T-cell (primary cell): ENCODE measurements around the gene KSR1. TPM values are rescaled to one million over a fixed set of nuclear protein-coding genes. Genes with fewer than 3 reads are reported as not detected.
A peak's percentile ranks its signal among the peaks of the same experiment; 100 is the strongest.

Experiments used
- ATAC-seq, 4 experiments: fragments of 200-7000 bp in 3 of 4; fragments of 150-1000 bp in 1 of 4; cut with Tn5 transposase; replicated peaks in 1 of 4; 1 replicate in 3 of 4; 2 replicates in 1 of 4; pipeline ENCODE4 v1.10.0; 2021; ENCODE audit warnings: moderate library complexity in 3 of 4, mild to moderate bottlenecking in 2 of 4, moderate number of reproducible peaks in 1 of 4
- CTCF ChIA-PET, 2 donors: fragments of 300-600 bp; sonication (Branson Sonifier 250); formaldehyde crosslinking; loops; one replicate each; lab custom pipeline; 2022; ENCODE audit warnings: antibody characterized with exemption in 2 of 2; lab: Charles Lee
- POLR2A ChIA-PET, 2 donors: fragments of 300-600 bp; sonication (Branson Sonifier 250); formaldehyde crosslinking; loops; one replicate each; lab custom pipeline; 2022; ENCODE audit warnings: antibody characterized with exemption in 2 of 2; lab: Charles Lee
- DNase-seq, 35 experiments: peaks; one replicate each; pipeline versions ENCODE4 v3.0.0 to v3.0.0-alpha.2; 2013 to 2023
- H3K27ac ChIP-seq: one replicate; pipeline ENCODE4 v1.5.1; 2013; ENCODE audit warnings: low read length
- H3K27me3 ChIP-seq, 2 experiments: replicated peaks in 1 of 2; 1 replicate in 1 of 2; 2 replicates in 1 of 2; pipeline versions ENCODE4 v1.6.1 to v1.7.0; 2013; ENCODE audit warnings: low read length in 1 of 2, mixed read lengths in 1 of 2; ENCODE audit not compliant: control insufficient read depth in 2 of 2, insufficient read depth in 2 of 2; ENCODE audit errors: extremely low read depth in 1 of 2
- H3K36me3 ChIP-seq, 2 donors: 1 replicate in 1 of 2; 2 replicates in 1 of 2; pipeline versions ENCODE4 v1.6.1 to v1.7.0; 2013; ENCODE audit warnings: low read length in 1 of 2; ENCODE audit not compliant: control insufficient read depth in 2 of 2, insufficient read depth in 1 of 2; ENCODE audit errors: extremely low read depth in 1 of 2
- H3K4me1 ChIP-seq, 2 experiments: 1 replicate in 1 of 2; 2 replicates in 1 of 2; pipeline versions ENCODE4 v1.6.1 to v1.7.0; 2013; ENCODE audit warnings: low read length in 2 of 2, mixed read lengths in 1 of 2; ENCODE audit not compliant: insufficient read depth in 2 of 2, control insufficient read depth in 1 of 2; ENCODE audit errors: extremely low read depth in 1 of 2
- H3K4me3 ChIP-seq, 2 donors: 1 replicate in 1 of 2; 2 replicates in 1 of 2; pipeline versions ENCODE4 v1.5.1 to v1.7.0; 2013; ENCODE audit warnings: mild to moderate bottlenecking in 2 of 2, low read length in 1 of 2, moderate library complexity in 1 of 2; ENCODE audit not compliant: control insufficient read depth in 1 of 2; ENCODE audit errors: extremely low read depth in 1 of 2
- H3K9me3 ChIP-seq: 2 replicates; pipeline ENCODE4 v1.7.0; 2013
- H3K27ac Mint-ChIP-seq, 2 donors: one replicate each; pipeline ENCODE4 v1.8.0; 2020 to 2021; ENCODE audit warnings: mild to moderate bottlenecking in 2 of 2, mixed read lengths in 2 of 2
- H3K27me3 Mint-ChIP-seq, 2 donors: one replicate each; pipeline ENCODE4 v1.8.0; 2021 to 2022; ENCODE audit warnings: mixed read lengths in 2 of 2
- H3K36me3 Mint-ChIP-seq: one replicate; pipeline ENCODE4 v1.8.0; 2021; ENCODE audit warnings: mixed read lengths
- H3K4me1 Mint-ChIP-seq, 3 donors: one replicate each; pipeline ENCODE4 v1.8.0; 2020 to 2022; ENCODE audit warnings: mixed read lengths in 3 of 3, mild to moderate bottlenecking in 1 of 3
- H3K4me3 Mint-ChIP-seq, 3 donors: one replicate each; pipeline ENCODE4 v1.8.0; 2020 to 2022; ENCODE audit warnings: mild to moderate bottlenecking in 3 of 3, mixed read lengths in 3 of 3, moderate library complexity in 3 of 3
- H3K9me3 Mint-ChIP-seq, 3 donors: one replicate each; pipeline ENCODE4 v1.8.0; 2020 to 2022; ENCODE audit warnings: mixed read lengths in 3 of 3
- WGBS: methylation state at CpG from one replicate; pipeline ENCODE4 v1.1.5; 2013; ENCODE audit warnings: missing lambda C conversion rate; ENCODE audit not compliant: insufficient coverage; 5-methylcytosine and 5-hydroxymethylcytosine counted together
- total RNA-seq, 35 experiments: library from RNA in 6 of 35; stranded (reverse) in 6 of 35; fragments of 120-200 nt in 1 of 35; gene quantifications; one replicate each; pipeline versions ENCODE4 v1.2.1 to v1.2.4 and lab custom pipeline; 2013 to 2026

Gene KSR1
- total RNA-seq, 5 donors from 2014 or later (not counting 1 experiment from before 2014, with no cell fraction given): 26.8 to 35.8 (median 27.6) TPM

GRCh38 chr17:27560668-27561067 lies 104.4 kb downstream of the KSR1 start:
- Mint-ChIP-seq H3K27ac (no peak overlapping the region), H3K27me3 (no peaks in the 10 kb centered on the region), H3K4me3 (no peak overlapping the region), H3K4me1 (peaks cover 11 to 15% (median 12%) of the 10 kb centered on the region in 3 donors), H3K36me3 (peaks cover 33% of the 10 kb centered on the region), H3K9me3 (no peaks in the 10 kb centered on the region)
- Histone ChIP-seq H3K27ac (no peak overlapping the region), H3K4me3 (no peak overlapping the region), H3K9me3 (no peaks in the 10 kb centered on the region), H3K36me3 (peaks cover 0 to 10% of the 10 kb centered on the region in 2 donors), H3K27me3 (no peaks in the 10 kb centered on the region), H3K4me1 (peaks cover 0 to 7% of the 10 kb centered on the region in 2 experiments)
- DNase-seq (no peak), ATAC-seq (no peak)
- CTCF ChIA-PET: interaction anchor here in 1 of 2 donors (0.8 kb wide), 1 partner anchor 39 kb away, joined by 11 read pairs; no protein-coding TSS in a partner anchor
- WGBS: 100% methylated on average over 3 of the region's 4 CpGs
- POLR2A ChIA-PET: no interaction called here

- peaks cover 0 to 10% of the 10 kb centered on the region in 2 donors for H3K36me3 ChIP-seq
- DNase-seq (no peak), ATAC-seq (no peak)
- Mint-ChIP-seq H3K4me3 (no peak overlapping the region), H3K9me3 (no peaks in the 10 kb centered on the region), H3K36me3 (peaks cover 29% of the 10 kb centered on the region), H3K27me3 (no peaks in the 10 kb centered on the region), H3K4me1 (peaks cover 11 to 13% (median 13%) of the 10 kb centered on the region in 3 donors), H3K27ac (peak overlapping the region in 1 of 2 donors; percentile 36)
- CTCF ChIA-PET: interaction anchor here (0.5 to 1.2 kb wide), 4 partner anchors 13 to 37 kb away, joined by 3 to 11 read pairs (median 4); no protein-coding TSS in a partner anchor
- WGBS: 98% methylated on average over 6 of the region's 8 CpGs
- no peak overlapping the region for H3K4me3 ChIP-seq
- POLR2A ChIA-PET: no interaction called here
- H3K27ac ChIP-seq: no peak overlapping the region
- no peaks in the 10 kb centered on the region for H3K9me3 ChIP-seq
- peaks cover 0 to 7% of the 10 kb centered on the region in 2 experiments for H3K4me1 ChIP-seq
- H3K27me3 ChIP-seq: no peaks in the 10 kb centered on the region
These were observed 106.7 kb downstream of the KSR1 start for GRCh38 chr17:27562777-27563455.

DNA sequence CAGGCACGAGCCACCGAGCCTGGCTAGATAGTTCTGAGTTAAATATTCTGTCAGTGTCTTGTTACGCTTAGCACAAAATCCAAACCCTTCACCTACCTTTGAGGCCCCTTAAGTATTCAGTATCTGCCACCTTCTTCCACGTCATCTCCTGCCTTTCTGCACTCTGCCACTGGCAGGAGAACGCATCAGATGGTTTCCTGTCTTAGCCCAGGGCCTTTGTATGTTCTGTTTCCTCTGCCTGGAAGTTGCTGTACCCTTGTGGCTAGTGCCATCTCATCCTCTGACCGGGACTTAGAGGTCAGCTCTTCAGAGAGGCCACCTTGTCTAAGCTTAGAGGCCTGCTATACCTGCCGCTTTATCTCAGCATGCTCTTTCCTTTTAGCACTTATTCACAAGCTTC lies 107.3 kb downstream of the KSR1 start:
- Histone ChIP-seq H3K27me3 (no peaks in the 10 kb centered on the region), H3K4me3 (no peak overlapping the region), H3K27ac (no peak overlapping the region), H3K9me3 (no peaks in the 10 kb centered on the region), H3K4me1 (peaks cover 0 to 8% of the 10 kb centered on the region in 2 experiments), H3K36me3 (peaks cover 0 to 10% of the 10 kb centered on the region in 2 donors)
- Mint-ChIP-seq H3K36me3 (peaks cover 23% of the 10 kb centered on the region), H3K27ac (peak overlapping the region in 1 of 2 donors; percentile 31), H3K4me1 (peaks cover 11 to 15% (median 13%) of the 10 kb centered on the region in 3 donors), H3K4me3 (no peak overlapping the region), H3K9me3 (no peaks in the 10 kb centered on the region), H3K27me3 (no peaks in the 10 kb centered on the region)
- DNase-seq: peak in 1 of 35 experiments; percentile 12
- POLR2A ChIA-PET: interaction anchor here in 1 of 2 donors (0.6 kb wide), 1 partner anchor 69 kb away, joined by 3 read pairs; no protein-coding TSS in a partner anchor
- 67% methylated on average over 3 of the region's 7 CpGs for WGBS
- ATAC-seq: peak in 3 of 4 experiments; percentile 23 to 84 (median 43)
- CTCF ChIA-PET: interaction anchor here (0.6 to 1.3 kb wide), 4 partner anchors 13 to 327 kb away, joined by 4 to 11 read pairs (median 6); no protein-coding TSS in a partner anchor

DNA sequence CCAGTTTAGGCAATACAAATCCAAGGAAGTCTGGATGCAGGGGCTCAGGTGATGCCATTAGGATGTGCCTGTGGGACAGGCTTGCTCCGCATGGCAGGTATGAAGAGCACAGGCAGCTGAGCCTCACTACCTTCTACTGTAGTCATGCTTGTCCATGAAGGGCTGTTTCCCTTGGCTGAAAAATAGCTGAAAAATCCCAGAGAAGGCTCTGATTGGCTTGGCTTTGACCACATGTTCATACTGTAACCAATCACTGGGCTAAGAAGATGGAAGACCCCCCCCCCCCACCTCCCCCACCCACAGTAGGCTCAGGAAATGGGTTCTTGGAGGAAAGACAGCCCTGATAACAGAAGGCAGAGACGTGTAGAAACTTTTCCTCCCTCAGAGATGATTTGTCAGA lies 108.2 kb downstream of the KSR1 start:
- CTCF ChIA-PET: interaction anchor here in 1 of 2 donors (1.3 kb wide), 1 partner anchor 328 kb away, joined by 7 read pairs; no protein-coding TSS in a partner anchor
- no peak overlapping the region for H3K4me3 ChIP-seq
- no peak overlapping the region for H3K27ac ChIP-seq
- H3K27me3 ChIP-seq: no peaks in the 10 kb centered on the region
- peaks cover 0 to 17% of the 10 kb centered on the region in 2 experiments for H3K4me1 ChIP-seq
- POLR2A ChIA-PET: no interaction called here
- no peaks in the 10 kb centered on the region for H3K27me3 Mint-ChIP-seq
- ATAC-seq (no peak), DNase-seq (no peak)
- peaks cover 11 to 21% (median 18%) of the 10 kb centered on the region in 3 donors for H3K4me1 Mint-ChIP-seq
- WGBS: 100% methylated on average over 1 of the region's 2 CpGs
- H3K27ac Mint-ChIP-seq: no peak overlapping the region
- no peaks in the 10 kb centered on the region for H3K9me3 ChIP-seq
- no peaks in the 10 kb centered on the region for H3K9me3 Mint-ChIP-seq
- no peak overlapping the region for H3K4me3 Mint-ChIP-seq
- H3K36me3 ChIP-seq: peaks cover 0 to 5% of the 10 kb centered on the region in 2 donors
- H3K36me3 Mint-ChIP-seq: peaks cover 15% of the 10 kb centered on the region

GRCh38 chr17:27565874-27566670 lies 109.8 kb downstream of the KSR1 start:
- no peaks in the 10 kb centered on the region for H3K27me3 Mint-ChIP-seq
- no peak overlapping the region for H3K4me3 ChIP-seq
- no peak for ATAC-seq
- H3K27ac Mint-ChIP-seq: no peak overlapping the region
- no peak for DNase-seq
- H3K4me1 ChIP-seq: peaks cover 0 to 23% of the 10 kb centered on the region in 2 experiments
- H3K27me3 ChIP-seq: no peaks in the 10 kb centered on the region
- POLR2A ChIA-PET: no interaction called here
- H3K36me3 Mint-ChIP-seq: peaks cover 11% of the 10 kb centered on the region
- peaks cover 11 to 22% (median 19%) of the 10 kb centered on the region in 3 donors for H3K4me1 Mint-ChIP-seq
- H3K4me3 Mint-ChIP-seq: no peak overlapping the region
- no peaks in the 10 kb centered on the region for H3K9me3 Mint-ChIP-seq
- CTCF ChIA-PET: no interaction called here
- no peak overlapping the region for H3K27ac ChIP-seq
- no peaks in the 10 kb centered on the region for H3K9me3 ChIP-seq
- 94% methylated on average over 8 of the region's 11 CpGs for WGBS
- no peaks in the 10 kb centered on the region for H3K36me3 ChIP-seq
